Osteoblast (primary cell): Measurements from ENCODE around the gene CFAP300. TPM values are rescaled to one million over a fixed set of nuclear protein-coding genes. Genes with fewer than 3 reads are reported as not detected.

ENCODE experiments used
- DNase-seq: peaks from one replicate; pipeline ENCODE4 v3.0.0; 2011; ENCODE audit warnings: low spot score, mixed read lengths; ENCODE audit not compliant: insufficient read length; ENCODE audit errors: missing footprints
- H2AFZ ChIP-seq: 2 replicates; pipeline ENCODE4 v1.6.0; 2011; ENCODE audit warnings: mild to moderate bottlenecking, low read length
- H3K27ac ChIP-seq: 2 replicates; pipeline ENCODE4 v1.5.1; 2011; ENCODE audit warnings: mild to moderate bottlenecking, low read depth, low read length, moderate library complexity
- H3K27me3 ChIP-seq: 2 replicates; pipeline ENCODE4 v1.6.0; 2012; ENCODE audit warnings: mild to moderate bottlenecking, control low read depth, inconsistent platforms, low read length, moderate library complexity; ENCODE audit not compliant: insufficient read depth
- H3K36me3 ChIP-seq: 2 replicates; pipeline ENCODE4 v1.5.1; 2011; ENCODE audit warnings: mild to moderate bottlenecking, low read length, control low read depth, moderate library complexity; ENCODE audit not compliant: insufficient read depth
- H3K4me1 ChIP-seq: 2 replicates; pipeline ENCODE4 v1.5.1; 2011; ENCODE audit warnings: mild to moderate bottlenecking, low read length, control low read depth, moderate library complexity; ENCODE audit not compliant: insufficient read depth
- H3K4me2 ChIP-seq: 2 replicates; pipeline ENCODE4 v1.6.0; 2011; ENCODE audit warnings: mild to moderate bottlenecking, low read length; ENCODE audit not compliant: insufficient read depth
- H3K4me3 ChIP-seq: fragments of 200-600 bp; sonication (generic); 3 replicates; pipeline ENCODE4 v1.5.1; 2012; ENCODE audit warnings: mild to moderate bottlenecking, low read length, inconsistent platforms; ENCODE audit not compliant: insufficient read depth
- H3K79me2 ChIP-seq: 2 replicates; pipeline ENCODE4 v1.6.0; 2012; ENCODE audit warnings: mild to moderate bottlenecking, low read length, control low read depth, inconsistent platforms; ENCODE audit not compliant: insufficient read depth
- H3K9me3 ChIP-seq: 2 replicates; pipeline ENCODE4 v1.5.1; 2011; ENCODE audit warnings: low read depth, low read length, control low read depth
- H4K20me1 ChIP-seq: 2 replicates; pipeline ENCODE4 v1.6.0; 2012; ENCODE audit warnings: mild to moderate bottlenecking, low read length, control low read depth; ENCODE audit not compliant: insufficient read depth
- CTCF ChIP-seq: IDR thresholded peaks from 2 replicates; pipeline ENCODE4 v1.5.1; 2011; ENCODE audit warnings: mild to moderate bottlenecking, low read depth, low read length, moderate library complexity; ENCODE audit errors: extremely low read depth
- total RNA-seq: library from RNA; depleted of rRNA; stranded (reverse); fragments of >200 nt; gene quantifications from 2 replicates; pipeline ENCODE4 v1.2.3, GENCODE V29; 2012

The CFAP300 gene
- total RNA-seq, 1 donor: 6.5 TPM

- Histone ChIP-seq H3K4me2 (no peak overlapping the region), H3K36me3 (no peaks in the 10 kb centered on the region), H3K27me3 (no peaks in the 10 kb centered on the region), H4K20me1 (no peaks in the 10 kb centered on the region), H3K4me1 (peaks cover 15% of the 10 kb centered on the region), H2AFZ (no peak overlapping the region), H3K9me3 (no peaks in the 10 kb centered on the region), H3K4me3 (no peak overlapping the region), H3K27ac (no peak overlapping the region), H3K79me2 (no peaks in the 10 kb centered on the region)
- no peak for TF ChIP-seq CTCF
- DNase-seq: no peak
These were observed 40.2 kb upstream of the CFAP300 start for GRCh38 chr11:102006835-102007566.

- Histone ChIP-seq H3K36me3 (no peaks in the 10 kb centered on the region), H3K4me2 (no peak overlapping the region), H3K27me3 (no peaks in the 10 kb centered on the region), H3K4me1 (peaks cover 15% of the 10 kb centered on the region), H2AFZ (peak overlapping the region; percentile 30), H4K20me1 (no peaks in the 10 kb centered on the region), H3K27ac (no peak overlapping the region), H3K4me3 (no peak overlapping the region), H3K9me3 (no peaks in the 10 kb centered on the region), H3K79me2 (no peaks in the 10 kb centered on the region)
- peak; percentile 58 for TF ChIP-seq CTCF
- DNase-seq: no peak
These were observed 39.4 kb upstream of the CFAP300 start for GRCh38 chr11:102007567-102008437.

GRCh38 chr11:102010776-102011494 is 36.3 kb upstream of the CFAP300 start:
- TF ChIP-seq CTCF: no peak
- peak overlapping the region; percentile 31 for H3K27ac ChIP-seq

GRCh38 chr11:102012946-102013345 is 34.3 kb upstream of the CFAP300 start:
- no peak overlapping the region for H3K27ac ChIP-seq
- H3K4me3 ChIP-seq: no peak overlapping the region
- H3K9me3 ChIP-seq: no peaks in the 10 kb centered on the region
- H4K20me1 ChIP-seq: no peaks in the 10 kb centered on the region
- no peaks in the 10 kb centered on the region for H3K36me3 ChIP-seq
- no peak for DNase-seq
- peaks cover 14% of the 10 kb centered on the region for H3K4me1 ChIP-seq
- H2AFZ ChIP-seq: no peak overlapping the region
- no peak overlapping the region for H3K4me2 ChIP-seq
- no peak for TF ChIP-seq CTCF
- no peaks in the 10 kb centered on the region for H3K27me3 ChIP-seq
- no peaks in the 10 kb centered on the region for H3K79me2 ChIP-seq

More at GRCh38 chr11:102010776-102011494, 36.3 kb upstream of the CFAP300 start:
- Histone ChIP-seq H2AFZ (peak overlapping the region; percentile 15), H3K9me3 (no peaks in the 10 kb centered on the region), H3K4me2 (peak overlapping the region; percentile 68), H4K20me1 (no peaks in the 10 kb centered on the region), H3K4me1 (peaks cover 15% of the 10 kb centered on the region), H3K79me2 (no peaks in the 10 kb centered on the region), H3K4me3 (peak overlapping the region; percentile 31), H3K27me3 (no peaks in the 10 kb centered on the region), H3K36me3 (no peaks in the 10 kb centered on the region)
- peak; percentile 94 for DNase-seq
